Tibial nerve (tissue), 3 donors: ENCODE data around the gene AADACL4.
"Not testable (repeated sequence)": the region's sequence is repeated elsewhere in the genome, so short reads cannot be mapped to it uniquely, and the experiment has no call there.

Source experiments
- POLR2A ChIP-seq, 2 donors: fragments of 450-650 bp; IDR thresholded peaks; one replicate each; pipeline ENCODE4 v1.6.1; 2017; ENCODE audit warnings: antibody characterized with exemption in 2 of 2, mild to moderate bottlenecking in 2 of 2, moderate library complexity in 2 of 2
- TF ChIP-seq, protein P1 (sequence below), 5 experiments: fragments of 200-600 bp in 3 of 5; fragments of 450-650 bp in 2 of 5; sonication (generic) in 3 of 5; IDR thresholded peaks; one replicate each; pipeline ENCODE4 v1.5.1; 2016 to 2019; ENCODE audit warnings: antibody characterized with exemption in 5 of 5, mild to moderate bottlenecking in 3 of 5, moderate library complexity in 2 of 5

DNA sequence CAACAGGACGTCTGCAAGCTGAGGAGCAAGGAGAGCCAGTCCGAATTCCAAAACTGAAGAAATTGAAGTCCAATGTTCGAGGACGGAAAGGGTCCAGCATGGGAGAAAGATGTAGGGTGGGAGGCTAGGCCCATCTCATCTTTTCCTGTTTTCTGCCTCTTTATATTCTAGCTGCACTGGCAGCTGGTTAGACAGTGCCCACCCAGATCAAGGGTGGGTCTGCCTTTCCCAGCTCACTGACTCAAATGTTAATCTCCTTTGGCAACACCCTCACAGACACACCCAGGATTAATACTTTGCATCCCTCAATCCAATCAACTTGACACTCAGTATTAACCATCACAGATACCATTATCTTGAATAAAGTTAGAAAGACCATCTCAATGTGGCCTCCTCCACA, 32.2 kb downstream of the AADACL4 start:
- not testable (repeated sequence) for TF ChIP-seq POLR2A (IDR thresholded peaks at IDR 0.05)
- TF ChIP-seq, protein P1, sequence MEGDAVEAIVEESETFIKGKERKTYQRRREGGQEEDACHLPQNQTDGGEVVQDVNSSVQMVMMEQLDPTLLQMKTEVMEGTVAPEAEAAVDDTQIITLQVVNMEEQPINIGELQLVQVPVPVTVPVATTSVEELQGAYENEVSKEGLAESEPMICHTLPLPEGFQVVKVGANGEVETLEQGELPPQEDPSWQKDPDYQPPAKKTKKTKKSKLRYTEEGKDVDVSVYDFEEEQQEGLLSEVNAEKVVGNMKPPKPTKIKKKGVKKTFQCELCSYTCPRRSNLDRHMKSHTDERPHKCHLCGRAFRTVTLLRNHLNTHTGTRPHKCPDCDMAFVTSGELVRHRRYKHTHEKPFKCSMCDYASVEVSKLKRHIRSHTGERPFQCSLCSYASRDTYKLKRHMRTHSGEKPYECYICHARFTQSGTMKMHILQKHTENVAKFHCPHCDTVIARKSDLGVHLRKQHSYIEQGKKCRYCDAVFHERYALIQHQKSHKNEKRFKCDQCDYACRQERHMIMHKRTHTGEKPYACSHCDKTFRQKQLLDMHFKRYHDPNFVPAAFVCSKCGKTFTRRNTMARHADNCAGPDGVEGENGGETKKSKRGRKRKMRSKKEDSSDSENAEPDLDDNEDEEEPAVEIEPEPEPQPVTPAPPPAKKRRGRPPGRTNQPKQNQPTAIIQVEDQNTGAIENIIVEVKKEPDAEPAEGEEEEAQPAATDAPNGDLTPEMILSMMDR (IDR thresholded peaks at IDR 0.05), result not testable (repeated sequence)
